HG03565 (cell line): ENCODE measurements around the gene CCDC6.

Source experiments
- ATAC-seq: cut with Tn5 transposase; IDR thresholded peaks from one replicate; pipeline ENCODE4 v1.9.1; 2021; ENCODE audit warnings: mild to moderate bottlenecking, moderate library complexity; ENCODE audit not compliant: unreplicated experiment

CCDC6 gene

GRCh38 chr10:59907537-59907917, 1.2 kb upstream of the CCDC6 start:
- ATAC-seq = no peak

DNA sequence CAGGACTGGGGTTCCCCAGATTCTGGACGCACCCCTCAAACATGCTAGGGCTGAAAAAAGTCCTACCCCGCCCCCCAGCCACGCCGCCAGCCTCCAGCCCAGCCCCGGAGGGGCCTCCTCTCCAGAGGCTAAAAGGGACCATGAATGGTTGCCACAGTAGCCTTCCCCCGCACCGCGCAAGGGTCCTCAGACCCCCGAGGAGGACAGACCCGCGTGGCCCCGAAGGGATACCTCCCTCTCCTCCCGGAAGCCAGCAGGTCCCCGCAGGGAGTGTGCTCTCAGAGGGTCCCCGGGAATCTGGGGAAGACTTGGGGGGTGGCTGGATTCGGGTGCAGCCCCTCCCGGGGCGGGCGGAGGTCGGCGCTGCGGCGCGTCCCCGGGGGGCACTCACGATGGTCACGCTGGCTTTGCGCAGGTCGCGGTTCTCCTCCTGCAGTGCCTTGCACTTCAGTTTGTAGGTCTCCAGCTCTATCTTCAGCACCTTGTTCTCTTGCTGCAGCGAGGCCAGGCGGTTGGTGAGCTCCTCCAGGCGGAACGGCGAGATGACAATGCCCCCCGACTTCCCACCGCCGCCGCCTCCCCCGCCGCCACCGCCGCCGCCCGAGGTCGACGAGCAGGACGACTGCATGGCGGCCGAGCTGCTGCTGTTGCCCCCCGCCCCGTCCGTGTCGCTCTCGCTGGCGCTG, 482 bp downstream of the CCDC6 start:
- ATAC-seq = no peak

GRCh38 chr10:59905066-59905730, 1.2 kb downstream of the CCDC6 start:
- peak; percentile 53 for ATAC-seq

GRCh38 chr10:59904426-59905065, 1.8 kb downstream of the CCDC6 start:
- ATAC-seq = no peak

- no peak for ATAC-seq
These were observed 2.5 kb downstream of the CCDC6 start for GRCh38 chr10:59903871-59904270.

GRCh38 chr10:59902016-59902415, 4.3 kb downstream of the CCDC6 start:
- ATAC-seq = no peak

DNA sequence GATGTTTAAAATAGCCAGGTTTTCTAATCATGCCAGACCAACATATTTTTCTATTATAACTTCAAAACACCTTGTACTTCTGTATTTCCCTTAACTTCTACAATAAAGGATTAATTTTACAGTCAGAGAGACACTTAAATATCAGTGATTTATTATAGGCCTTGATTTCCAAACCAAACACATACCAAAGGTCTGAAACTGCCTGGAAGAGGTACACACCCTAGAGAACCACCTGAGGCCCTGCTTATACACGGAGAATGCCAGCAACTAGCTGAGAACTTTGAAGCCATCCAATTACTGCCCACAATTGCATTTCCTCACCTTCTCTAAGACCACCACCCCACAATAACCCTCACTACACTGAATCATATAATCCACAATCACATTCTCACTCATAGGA, 4.9 kb downstream of the CCDC6 start:
- ATAC-seq = no peak

- no peak for ATAC-seq
These were observed 6.2 kb downstream of the CCDC6 start for GRCh38 chr10:59900048-59900727.

DNA sequence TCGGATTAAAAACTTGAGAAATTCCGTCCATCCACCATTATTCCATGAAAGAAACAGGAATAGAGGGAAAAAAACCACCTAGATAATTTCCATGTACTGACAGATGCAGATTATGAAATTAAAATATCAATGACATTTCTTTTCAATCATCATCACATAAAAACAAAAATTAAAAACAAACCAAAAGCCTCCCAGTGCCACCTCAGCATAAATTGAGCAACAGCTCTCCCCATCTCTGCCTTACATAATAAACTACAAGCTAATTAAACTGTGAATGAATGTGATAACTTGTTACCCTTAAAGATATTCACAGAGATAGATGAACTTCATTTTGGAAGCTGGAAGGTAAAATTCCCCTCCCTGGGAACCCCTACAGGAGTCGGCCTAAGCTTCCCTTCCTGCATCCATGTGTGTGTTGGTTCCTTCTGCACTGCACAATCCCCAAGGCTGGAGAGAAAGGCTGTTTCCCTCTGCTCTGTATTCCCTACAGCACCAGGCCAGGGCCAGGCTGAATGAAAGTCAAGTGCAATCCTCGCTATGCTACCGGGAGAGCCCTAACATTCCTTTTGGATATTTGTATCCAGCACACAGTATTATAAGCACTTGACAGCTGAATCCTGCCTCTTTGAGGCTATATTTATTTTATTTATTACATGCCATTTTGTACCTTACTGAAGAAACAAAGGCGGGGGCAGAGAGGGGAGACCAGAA, 8.1 kb downstream of the CCDC6 start:
- ATAC-seq = no peak

GRCh38 chr10:59896191-59896590, 10.2 kb downstream of the CCDC6 start:
- no peak for ATAC-seq

- no peak for ATAC-seq
These were observed 10.7 kb downstream of the CCDC6 start for GRCh38 chr10:59895629-59896116.

GRCh38 chr10:59894114-59894513, 12.2 kb downstream of the CCDC6 start:
- no peak for ATAC-seq

DNA sequence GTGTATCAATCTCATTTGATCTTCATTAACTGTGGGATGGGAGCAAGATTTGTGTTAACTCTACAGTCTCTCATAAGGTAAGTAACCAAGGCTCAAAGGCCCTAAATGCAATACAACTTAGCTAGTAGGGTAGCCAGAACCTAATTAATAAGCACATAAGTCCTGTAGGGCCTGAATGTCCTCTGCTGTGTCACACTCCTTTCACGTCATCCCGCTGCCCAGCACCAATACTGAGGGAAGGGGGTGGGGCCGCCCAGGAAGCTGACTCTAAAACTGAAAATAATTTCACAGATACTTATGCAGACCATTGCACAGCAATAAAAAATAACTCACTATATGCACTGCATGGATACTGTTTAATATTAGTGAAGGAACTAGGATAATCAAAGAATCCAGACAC, 13.7 kb downstream of the CCDC6 start:
- ATAC-seq = no peak

DNA sequence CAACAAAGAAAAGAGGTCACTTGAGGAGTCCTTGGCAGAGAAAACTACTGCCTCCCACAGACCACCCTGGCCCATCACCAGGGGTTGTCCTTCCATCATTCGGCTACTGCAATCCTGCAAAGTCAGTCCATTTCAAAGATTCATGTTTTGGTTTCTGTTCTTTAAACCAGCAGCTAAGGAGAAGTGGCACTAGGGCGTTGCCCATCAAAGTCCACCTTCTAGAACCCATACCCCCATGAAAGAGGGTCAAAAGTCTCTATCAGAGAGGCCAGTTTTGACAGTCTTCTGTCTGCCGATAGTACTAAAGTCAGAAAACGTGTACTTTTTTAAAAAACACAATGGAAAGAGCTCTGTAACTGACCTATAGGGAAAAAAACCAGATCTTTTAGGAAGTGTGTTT, 14.4 kb downstream of the CCDC6 start:
- no peak for ATAC-seq

DNA sequence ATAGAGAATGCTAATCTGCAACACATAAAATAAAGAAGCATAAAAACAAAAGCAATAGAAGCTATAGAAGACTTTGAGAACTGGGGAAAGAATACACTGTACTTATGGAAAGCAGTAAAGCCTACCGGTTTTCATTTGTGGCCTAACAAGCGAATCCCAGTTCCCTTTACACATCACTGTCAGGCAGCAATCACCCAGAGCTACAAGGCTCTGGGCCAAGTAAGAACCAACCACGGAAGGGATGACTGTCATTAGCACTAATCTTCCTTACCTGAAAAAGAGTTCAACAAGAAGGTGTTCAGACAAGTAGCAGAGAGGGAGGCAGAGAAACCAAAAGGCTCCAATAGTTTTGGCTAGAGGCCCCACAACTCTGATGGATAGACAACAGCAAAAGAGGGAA, 15.0 kb downstream of the CCDC6 start:
- ATAC-seq = peak; percentile 52

DNA sequence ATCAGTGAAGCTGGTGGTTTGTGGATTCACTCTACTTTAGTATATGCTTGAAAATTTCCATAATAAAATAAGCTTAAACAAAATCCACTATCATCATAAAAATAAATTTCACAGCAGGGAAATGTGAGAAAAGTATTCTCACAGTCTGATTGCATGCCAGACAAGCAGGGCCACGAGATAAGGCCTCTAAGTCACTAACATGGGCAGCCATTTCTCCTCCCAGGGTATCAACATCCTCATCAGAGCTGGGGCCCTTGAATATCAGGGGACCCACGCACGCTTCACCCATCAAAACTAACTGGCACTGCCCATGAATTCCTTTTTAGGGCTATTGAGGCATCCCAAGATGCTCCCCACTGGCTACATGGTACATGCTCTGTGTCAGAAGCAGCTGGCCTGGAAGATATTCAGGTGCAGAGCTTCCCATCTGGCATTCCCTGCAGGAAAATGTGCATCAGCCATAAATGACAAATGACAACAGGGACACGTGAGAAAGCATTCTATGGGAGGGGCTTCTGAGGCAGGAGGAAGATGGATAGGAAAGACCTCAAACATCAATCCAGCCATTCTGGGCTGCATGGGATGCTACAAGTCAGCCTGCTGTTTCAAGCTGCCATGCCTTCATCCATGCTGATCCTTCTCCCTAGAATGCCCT, 17.4 kb downstream of the CCDC6 start:
- ATAC-seq = no peak

DNA sequence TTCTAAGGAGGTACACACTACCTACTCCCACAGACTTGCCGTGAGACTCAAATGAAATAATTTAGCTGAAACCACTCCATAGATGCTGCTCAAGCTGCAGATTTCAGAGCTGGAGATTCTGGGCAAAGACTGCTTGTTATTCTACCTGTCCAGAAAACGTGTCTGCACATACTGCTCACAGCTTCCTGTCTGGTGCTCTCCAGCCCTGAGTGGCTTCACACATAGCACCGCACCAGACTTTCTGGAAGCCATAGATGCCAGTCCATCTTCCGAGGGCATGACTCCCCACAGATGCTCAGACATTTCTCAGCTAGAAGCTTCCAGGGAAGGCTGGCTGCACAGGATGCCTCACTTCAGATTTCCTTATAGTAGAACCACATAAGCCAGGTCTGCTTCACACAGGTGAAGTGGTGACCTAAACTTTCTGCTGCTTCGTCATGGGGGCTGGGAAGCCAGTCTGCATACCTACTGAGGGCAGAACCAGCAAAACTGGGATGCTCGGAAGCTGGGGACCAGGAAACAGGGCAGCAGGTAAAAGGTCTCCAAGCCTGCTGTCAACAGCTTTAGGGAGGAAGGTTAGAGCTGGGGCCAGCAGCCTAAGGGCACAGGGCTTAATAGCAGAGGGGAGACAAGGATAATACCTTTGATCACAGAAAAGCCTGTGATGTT, 18.2 kb downstream of the CCDC6 start:
- no peak for ATAC-seq

DNA sequence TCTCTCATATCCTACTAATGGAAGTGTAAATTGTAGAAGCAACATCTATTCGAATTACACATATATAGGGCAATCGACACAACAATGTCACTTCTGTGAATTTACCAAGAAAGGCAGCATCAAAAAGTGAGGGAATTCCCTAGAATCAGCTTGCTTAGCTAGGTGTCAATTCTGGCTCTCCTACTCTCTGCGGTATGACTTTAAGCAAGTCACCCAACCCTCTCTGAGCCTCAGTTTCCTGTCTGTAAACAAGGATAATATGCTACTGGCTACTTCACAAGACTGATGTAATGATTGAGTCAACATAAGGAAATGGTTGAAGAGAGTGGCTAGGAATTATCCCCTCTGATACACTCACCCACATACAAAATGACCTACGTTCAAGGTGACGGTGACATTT, 19.4 kb downstream of the CCDC6 start:
- ATAC-seq = no peak

DNA sequence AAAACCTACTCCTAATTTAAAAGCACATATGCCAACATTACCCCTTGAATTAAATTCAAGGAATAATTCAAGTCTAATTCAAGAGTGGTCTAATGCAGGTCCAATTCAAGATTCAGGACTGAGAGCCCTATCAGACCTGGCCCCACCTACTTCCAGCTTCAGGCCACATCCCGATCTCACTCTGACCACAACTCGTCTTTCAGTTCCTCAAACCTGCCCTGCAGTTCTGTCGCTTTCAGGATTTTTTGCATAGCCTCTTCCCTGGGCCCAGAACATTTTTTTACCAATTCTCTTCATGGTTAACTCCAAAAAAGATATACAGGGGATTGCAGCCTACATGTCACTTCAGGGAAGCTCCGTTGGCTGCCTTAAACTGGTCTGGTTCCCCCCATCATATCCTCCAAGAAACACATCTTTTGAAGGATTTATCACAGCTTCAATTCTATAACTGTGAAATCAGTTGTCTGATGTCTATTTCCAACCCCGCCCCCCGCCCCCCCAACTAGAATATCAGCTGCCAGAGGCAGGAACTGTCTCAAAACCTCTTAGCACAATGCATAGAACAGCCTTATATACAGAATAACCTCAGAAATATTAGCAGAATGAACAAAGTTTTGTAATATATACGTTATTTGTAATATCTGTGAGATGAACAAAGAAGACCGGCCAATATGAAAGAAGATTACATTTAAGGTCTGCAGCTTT, 20.8 kb downstream of the CCDC6 start:
- ATAC-seq = peak; percentile 80
